GM19328 (cell line): ENCODE measurements around the gene CAPN14.
"Not testable (repeated sequence)": the region's sequence is repeated elsewhere in the genome, so short reads cannot be mapped to it uniquely, and the experiment has no call there.

Experiments
- ATAC-seq: cut with Tn5 transposase; IDR thresholded peaks from one replicate; pipeline ENCODE4 v1.9.1; 2021; ENCODE audit warnings: mild to moderate bottlenecking, moderate library complexity; ENCODE audit not compliant: unreplicated experiment

Gene CAPN14

DNA sequence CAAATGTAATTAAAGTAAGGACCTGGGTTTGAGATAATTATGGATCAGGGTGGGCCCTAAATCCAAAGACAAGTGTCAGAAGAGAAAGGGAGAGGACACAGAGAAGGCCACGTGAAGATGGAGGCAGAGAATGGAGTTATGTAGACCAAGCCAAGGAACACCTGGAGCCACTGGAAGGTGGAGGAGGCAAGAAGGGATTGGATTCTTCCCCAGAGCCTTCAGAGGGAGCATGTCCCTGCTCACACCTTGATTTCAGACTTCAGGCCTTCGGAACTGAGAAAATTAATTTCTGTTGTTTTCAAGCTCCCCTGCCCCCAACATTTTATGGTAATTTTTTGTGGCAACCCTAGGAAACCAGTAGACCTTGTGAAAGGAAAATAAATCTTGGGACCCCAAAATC, 19.6 kb downstream of the CAPN14 start:
- ATAC-seq, result no peak

DNA sequence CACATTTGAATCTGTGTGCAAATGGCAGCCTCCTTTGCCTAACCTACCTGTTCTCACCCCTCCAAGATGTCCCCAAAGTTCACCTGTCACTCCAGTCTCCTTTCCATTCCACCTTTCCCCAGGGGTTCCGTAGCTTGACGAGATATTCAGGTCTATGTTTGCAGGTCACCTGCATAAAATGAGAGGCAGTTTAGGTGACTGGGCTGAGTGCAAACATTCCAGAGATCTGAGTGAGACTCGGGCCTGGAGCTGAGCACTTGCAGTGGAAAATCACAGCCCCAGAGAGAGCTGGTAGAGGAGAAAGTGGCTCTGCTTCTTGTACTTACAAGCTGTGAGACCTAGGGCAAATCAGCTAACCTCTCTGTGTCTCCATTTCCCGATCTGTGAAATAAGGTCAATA, 20.1 kb downstream of the CAPN14 start:
- no peak for ATAC-seq

DNA sequence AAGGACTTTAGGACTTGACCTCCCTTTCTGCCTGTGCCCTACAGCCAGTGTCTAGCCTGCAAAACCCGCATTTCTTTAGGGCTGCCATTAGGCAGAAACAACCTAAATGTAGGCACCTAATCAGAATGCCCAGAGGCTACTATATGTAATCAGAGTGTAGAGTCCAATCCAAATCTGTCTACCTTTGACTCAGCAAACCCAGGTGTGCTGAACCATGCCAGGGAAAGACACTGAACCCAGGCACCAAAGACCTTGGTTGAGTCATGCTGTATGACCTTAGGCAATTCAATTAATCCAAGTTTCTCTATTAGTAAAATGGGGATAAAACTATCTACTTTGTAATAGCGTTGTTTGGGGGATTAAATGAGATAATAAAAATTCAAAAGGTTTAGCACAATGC, 20.7 kb downstream of the CAPN14 start:
- no peak for ATAC-seq

DNA sequence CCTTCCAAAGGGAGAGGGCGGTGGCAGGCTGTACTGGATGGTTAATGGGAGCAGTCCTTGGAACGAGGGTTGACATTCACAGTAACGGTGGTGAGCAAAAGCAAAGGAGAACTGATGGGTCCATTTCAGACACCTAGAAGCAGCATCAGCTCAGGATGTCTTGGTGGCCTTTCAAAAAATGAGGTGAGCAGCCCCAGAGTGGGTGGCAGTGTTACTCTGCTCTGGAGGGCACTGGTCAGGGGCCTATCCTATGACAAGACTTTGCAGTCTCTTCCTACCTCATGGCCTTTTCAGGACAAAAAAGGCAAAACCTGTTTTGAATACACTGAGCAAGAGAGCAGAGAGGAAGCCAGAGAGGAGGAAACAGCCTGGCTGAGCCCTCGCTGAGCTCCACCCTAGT, 23.5 kb downstream of the CAPN14 start:
- no peak for ATAC-seq

DNA sequence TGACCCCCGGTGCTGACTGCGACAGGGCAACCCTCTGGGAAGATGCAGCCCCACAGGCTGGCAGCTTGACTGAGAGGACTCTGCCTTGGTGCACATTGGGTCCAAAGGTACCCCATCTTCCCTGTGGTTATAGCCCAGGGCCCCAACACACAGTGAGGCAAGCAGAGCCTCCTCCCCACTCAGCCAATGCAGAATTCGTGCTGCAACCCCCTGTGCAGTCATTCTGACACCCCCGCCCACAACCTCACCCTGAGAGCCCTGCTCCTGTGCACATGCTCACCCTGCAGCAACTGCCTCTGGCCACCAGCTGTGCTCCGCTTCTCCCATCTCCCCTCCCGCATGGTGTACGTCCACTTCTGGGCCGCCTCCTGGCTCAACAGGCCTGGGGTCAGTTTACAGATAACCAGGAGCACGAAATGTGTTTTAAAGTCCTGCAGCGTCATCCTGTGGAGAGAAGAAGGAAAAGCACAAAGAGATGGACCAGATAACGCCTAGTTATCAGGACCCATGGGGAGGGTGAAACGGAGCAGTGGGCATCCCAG, 24.4 kb downstream of the CAPN14 start:
- ATAC-seq, result no peak

DNA sequence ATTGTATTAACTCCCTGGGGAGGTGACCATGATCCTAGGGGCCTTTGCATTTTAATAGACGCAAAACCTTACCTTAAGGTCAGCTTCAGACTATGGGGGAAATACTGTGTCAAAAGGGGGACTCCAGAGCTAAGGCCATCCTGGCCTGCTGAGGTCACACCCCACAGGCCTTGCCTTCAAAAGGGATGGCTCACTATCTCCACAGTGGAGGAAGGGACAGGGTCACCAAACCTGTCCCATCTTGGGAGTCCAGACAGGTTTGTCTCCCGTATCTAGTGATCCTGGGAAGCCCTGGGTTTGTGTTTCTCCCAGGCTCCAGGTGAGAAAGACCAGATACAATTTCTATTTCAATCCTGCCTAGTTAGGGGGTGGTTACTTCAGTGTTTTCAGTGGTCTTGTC, 24.9 kb downstream of the CAPN14 start:
- ATAC-seq, result no peak

DNA sequence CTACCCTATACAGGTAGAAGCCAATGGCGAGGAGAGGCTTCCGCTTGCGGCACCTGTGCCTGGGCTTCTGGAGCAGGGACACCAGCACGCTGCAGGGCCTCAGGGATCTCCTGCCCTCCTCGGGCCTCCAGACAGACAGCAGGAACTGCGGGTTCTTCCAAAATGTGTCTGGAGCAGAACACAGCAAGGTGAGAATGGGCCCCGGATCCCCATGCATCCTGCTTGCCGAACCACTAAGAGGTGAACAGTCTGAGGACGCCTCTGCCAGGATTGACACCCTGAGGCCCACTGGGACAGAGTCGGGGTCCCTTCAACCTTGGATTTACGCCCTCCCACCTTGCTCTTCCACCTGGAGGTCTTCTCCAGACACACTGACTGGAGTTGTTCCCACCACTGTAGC, 25.4 kb downstream of the CAPN14 start:
- ATAC-seq, result no peak

DNA sequence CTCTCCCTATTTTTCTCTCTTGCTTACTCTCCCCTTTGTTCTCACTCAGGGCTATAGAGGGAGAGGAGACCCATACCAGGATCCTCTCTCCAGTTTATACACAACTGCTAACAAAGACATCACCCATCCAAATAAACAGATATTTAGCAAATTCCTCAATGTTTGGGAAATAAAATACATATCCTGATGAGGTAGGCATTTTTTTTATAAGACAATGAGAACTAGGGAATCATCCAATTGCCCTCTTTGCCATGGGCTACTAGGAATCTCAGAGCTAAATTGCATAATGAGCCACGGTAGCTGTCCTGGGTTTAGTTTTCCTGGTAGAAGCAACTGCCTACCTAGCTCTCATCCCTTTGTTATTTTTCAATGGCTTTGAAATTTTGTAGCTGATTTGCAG, 27.1 kb downstream of the CAPN14 start:
- no peak for ATAC-seq

DNA sequence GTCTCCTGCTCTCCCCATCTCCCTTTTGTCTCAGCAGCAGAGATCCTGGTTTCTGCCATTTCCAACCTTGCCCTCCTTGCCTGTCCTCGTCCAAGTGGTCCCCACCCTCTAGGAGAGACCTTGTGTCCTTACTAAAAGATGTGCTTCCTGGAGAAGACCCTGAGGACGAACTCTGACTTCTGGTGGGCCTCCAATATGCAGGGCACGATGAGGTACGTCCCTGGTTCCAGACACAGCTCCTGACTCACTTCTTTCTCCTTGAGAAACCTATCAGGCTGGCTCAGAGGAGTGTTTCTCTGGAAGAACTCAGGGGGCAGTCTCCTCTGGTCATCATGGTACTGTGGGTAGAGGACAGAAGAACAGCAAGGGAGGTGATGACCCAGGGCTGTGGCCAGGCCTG, 28.2 kb downstream of the CAPN14 start:
- ATAC-seq, result no peak

DNA sequence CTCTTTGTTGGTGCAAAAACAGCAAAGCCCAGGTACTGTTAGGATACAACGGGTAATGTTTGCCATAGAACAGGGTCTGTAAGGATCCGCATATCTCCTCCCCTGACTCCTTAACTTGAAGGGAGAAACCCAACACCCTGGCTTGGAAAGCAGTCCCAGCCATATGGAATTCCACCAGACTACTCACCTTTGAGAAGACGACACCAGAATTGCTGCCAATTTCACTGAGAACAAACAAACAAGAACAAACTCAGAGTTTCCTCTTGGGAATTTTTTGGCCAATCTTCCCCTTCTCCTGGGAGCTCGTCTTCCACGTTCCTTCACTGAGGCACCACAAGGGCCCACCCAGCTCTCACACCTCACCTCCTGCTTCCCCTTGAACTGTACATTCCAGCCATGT, 29.2 kb downstream of the CAPN14 start:
- ATAC-seq, result no peak

DNA sequence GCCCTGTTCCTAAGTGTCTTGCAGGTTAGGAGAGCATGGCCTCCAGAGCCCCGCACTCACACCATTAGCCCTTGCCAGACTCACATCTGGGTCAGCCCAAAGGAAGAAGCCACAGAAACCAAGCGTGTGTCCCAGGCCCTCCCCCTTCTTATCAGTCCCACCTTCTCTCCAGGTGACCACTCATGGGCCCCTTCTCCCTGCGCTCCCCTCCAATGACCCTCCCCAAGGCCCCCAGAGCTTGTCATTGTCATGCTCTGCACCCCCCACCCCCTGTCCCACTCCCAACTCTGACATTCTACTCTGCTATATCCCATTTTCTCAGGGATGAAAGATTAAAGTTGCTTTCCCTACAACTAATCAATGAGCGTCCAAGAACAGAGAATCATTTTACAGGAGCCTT, 30.1 kb downstream of the CAPN14 start:
- ATAC-seq, result no peak

DNA sequence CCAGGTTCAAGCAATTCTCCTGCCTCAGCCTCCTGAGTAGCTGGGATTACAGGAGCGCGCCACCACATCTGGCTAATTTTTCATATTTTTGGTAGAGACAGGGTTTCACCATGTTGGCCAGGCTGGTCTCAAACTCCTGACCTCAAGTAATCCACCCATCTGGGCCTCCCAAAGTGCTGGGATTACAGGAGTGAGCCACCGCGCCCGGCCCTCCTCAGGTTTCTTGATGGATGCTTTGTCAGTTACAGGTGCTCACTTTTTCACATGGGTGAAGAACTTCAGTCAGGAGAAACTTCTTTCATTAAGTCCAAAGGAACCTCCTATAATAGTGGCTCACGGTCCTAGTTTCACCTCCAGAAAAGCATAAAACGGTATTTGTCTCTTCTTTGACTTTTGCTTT, 33.3 kb downstream of the CAPN14 start:
- ATAC-seq, result not testable (repeated sequence)

DNA sequence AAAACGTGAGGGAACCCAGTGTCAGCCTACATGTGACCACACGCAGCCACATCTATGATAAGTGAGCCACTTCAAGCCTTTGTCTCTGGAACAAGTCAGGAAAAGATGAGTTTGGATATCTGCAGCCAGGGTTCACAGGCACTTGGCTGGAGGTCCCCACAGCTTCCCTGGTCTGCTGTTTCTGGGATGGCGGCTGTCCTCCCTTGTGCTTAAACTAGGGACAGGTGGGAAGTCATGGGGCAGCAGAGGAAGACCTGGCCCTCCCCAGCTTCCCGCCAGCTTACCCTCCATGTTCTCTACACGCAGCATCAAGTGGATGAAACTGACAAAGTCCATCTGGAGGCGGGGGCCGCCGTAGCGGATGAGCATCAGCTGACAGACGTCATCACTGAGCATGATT, 40.6 kb downstream of the CAPN14 start:
- ATAC-seq, result no peak

DNA sequence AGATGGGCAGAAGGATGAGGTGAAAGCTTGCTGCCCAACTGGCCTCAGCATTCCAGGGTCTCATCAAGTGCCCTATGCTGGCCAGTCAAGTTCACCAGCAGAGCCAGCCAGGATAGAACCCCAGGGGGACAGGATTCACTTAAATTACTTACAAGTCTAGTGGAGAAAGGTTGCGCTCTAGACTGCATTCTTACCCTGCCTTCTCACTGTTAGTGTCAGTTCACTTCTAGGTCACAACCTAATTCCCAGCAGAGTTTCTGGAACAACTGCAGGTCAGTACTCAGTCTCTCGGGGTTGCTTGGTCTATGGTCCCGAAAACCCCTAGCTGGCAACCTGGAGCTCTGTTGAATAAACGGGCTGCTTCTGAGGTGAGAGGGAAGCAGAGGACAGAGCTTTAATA, 46.2 kb downstream of the CAPN14 start:
- no peak for ATAC-seq

DNA sequence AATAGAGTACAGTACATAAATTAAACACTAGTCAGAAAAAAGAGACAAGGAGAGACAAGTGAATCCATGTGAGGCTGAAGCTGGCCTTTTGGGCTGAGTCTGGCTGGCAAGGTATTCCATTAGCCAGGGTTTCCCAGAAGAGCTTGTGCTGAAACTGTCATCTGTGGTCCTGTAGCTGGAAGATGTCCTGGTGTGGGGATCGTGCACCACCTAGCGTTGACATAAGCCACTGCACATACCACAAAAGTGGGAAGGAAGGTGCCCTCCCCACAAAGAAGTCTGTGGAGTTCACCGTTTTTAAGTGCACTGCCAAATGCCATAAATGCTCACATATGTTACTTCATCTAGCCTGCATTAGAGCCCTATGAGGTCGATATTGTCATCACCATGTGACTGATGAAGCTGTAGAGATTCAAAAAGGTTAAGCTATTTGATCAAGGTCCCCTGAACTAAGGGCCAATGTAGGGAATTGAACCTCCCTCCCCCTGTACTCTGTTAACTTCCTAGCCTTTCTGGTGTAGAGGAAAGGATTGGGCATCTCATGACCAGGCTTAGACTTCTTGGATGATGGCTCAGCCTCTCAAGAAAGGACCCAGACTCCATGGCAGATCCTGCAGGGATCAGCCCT, 47.1 kb downstream of the CAPN14 start:
- ATAC-seq, result peak; percentile 70

DNA sequence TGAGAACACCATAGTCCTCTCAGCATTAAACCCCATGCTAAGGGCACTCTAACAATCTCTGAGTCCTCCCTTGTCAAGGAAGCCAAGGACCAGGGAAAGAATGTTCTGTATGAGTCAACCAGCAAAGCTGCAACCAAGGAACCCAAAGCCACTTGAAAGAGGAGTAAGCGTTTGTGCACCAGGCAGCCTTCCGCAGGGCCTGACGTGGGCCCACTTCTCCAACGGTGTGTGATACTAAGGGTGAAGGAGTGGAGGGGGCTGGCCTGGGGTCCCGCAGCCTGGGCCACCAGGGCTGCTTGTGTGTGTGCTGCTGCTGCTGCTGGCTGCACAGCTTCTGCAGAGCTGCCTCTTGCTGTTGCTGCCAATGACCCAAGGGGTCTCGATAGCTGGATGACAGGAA, 49.0 kb downstream of the CAPN14 start:
- ATAC-seq, result no peak

DNA sequence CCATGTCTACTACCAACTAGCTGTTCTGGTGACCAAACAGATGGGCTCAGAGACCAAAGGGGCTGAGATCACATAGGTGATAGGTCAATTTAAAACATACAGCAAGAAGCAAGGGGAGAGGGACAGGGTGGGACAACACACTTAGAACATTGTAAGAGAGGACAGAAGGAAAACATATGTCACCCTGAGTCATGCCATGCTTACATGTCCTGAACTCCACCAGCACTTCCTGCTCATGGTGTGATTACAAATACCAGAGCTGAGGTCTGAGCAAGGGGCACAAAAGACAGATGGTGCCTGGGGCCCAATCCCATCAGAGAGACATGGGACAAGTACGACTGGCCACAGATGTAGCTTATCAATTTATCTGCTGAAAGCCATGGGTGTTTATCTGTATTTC, 50.4 kb downstream of the CAPN14 start:
- ATAC-seq, result no peak

DNA sequence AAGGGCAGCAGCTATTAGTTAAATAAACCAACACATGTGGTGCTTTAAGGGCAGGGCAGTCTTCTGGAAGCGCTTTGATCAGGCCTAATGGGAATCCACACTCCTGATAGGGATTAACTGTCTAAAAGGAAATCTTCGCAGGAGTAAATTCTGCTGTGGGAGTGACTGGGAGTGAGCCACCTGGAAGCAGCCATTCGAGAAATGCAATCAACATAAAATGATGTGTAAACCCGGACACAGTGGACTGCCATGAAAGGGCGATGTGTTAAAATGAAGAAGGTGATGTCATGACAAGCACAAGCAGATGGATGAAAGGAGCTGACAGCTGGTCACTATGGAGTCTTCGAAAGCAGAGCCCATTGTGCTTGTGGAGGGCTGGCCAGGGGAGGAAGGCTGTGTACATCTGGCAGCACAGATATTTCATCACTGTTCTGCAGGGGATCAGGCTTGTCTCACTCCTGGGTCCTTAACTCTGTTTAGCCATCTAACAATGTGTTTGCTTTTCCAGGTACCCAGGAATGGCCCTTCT, 54.2 kb downstream of the CAPN14 start:
- no peak for ATAC-seq

DNA sequence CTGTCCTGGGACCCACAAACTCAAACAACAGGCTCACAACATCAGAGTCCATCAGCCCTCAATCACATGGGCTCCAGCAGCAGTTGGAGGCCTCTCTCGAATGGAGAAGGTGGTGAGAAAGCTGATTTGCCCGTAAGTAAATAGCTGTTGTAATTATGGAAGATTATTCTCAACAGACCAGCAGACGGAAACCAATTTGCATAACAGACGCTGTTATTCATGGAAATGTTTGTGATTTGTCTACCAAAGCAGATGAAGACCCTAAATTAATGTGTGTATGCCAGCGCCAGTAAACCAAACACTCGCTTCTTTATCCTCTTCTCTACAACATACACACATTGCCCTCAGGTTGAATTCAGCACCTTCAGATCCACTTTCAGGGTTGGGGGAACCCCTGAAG, 55.7 kb downstream of the CAPN14 start:
- ATAC-seq, result no peak

DNA sequence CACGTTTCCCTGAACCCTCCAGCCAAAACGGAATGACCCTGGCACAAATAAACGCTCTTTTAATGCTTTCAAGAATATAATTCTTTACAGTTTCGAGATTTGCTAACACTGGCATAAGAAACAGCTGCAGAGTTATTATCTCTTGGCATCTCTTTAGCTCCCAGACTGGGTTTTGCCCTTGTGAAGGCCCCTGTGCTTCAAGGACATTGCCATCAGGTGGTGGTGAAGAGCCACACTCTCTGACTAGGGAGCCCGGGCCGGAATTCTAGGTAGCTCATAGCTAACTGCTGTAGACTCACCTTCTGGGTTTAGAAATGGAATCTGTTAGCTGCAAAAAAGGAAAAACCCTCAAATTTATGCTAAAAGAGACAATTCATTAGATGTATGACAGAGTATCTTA, 65.8 kb downstream of the CAPN14 start:
- no peak for ATAC-seq

DNA sequence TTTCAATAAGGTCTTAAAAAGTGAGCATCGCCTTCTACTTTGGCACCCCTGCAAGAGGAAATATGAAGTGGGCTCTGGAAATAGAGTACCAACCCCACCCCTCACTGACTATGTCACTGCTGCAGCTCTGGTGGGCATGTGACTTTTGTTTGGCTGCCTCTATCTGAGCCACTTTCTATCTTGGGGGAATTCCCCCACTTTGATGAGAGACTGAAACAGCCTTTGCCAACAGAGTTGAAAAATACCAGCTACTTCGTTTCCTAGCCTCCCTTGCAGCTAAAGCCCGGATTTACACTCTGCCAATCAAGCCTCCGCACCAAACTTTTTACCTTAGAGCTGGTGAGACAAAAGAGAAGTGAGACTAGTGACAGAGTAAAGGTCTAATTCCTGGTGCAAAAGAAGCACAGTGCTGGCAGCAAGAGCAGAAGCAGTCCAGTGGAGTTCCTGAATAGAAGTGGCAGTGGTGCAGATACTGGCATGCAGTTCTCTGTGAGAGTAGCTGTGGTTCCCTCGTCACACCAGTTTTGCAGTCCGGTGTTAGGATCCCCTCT, 67.1 kb downstream of the CAPN14 start:
- ATAC-seq, result no peak

DNA sequence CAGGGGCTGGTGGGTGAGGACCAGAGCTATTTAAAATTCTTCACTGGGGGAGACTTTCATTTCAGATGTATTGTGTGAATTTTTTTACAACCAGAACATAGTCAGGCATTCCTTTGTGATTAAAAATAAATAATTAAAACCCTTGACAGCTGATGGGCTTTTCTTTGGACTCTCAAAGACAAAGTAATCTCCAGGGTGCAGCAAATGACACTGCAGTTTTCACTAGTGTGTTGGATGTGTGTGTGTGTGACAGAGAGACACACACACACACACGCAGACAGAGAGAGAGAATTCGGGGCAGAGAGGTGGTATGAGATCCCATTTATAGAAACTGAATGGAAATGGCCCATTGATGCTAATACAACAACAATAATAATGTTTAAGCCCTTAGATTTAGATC, 68.8 kb downstream of the CAPN14 start:
- no peak for ATAC-seq

DNA sequence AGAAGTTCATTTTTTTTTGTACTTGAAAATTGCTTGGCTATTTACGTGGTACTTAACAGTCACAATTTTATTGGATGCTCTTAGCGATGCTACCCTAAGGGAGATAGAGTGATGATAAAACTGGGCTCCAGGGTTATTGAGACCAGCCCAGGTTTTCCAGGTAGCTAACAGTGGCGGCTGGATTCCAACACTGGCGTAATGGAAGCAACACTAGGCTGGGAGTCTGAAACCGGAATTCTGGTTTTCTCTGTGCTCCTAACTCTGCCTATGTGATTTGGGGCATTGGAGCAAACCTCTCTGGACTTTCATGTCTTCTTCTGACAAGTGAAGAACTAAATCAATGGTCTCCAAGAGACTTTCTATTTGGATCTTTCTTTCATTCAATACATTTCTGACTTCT, 69.7 kb downstream of the CAPN14 start:
- no peak for ATAC-seq
